ENCODE results near the gene ARHGEF28.

ARHGEF28 gene

GRCh38 chr5:73977146-73977545 is 351.1 kb downstream of the ARHGEF28 start:
- no peak overlapping the region for H3K4me3 ChIP-seq (ENCODE audit: low read depth, low read length)
- DNase-seq (ENCODE audit: low read depth), result no peak
- no peak for TF ChIP-seq CTCF (IDR thresholded peaks at IDR 0.05; ENCODE audit: low read depth, low read length, missing control alignments)

GRCh38 chr5:73979321-73979720 is 353.3 kb downstream of the ARHGEF28 start:
- H3K4me3 ChIP-seq (ENCODE audit: low read depth, low read length), result no peak overlapping the region
- TF ChIP-seq CTCF (IDR thresholded peaks at IDR 0.05; ENCODE audit: low read depth, low read length, missing control alignments), result no peak
- DNase-seq (ENCODE audit: low read depth), result no peak

GRCh38 chr5:73981704-73982103 is 355.7 kb downstream of the ARHGEF28 start:
- TF ChIP-seq CTCF (IDR thresholded peaks at IDR 0.05; ENCODE audit: low read depth, low read length, missing control alignments), result no peak
- H3K4me3 ChIP-seq (ENCODE audit: low read depth, low read length), result no peak overlapping the region
- no peak for DNase-seq (ENCODE audit: low read depth)

GRCh38 chr5:73983644-73984043 is 357.6 kb downstream of the ARHGEF28 start:
- DNase-seq (ENCODE audit: low read depth), result no peak
- TF ChIP-seq CTCF (IDR thresholded peaks at IDR 0.05; ENCODE audit: low read depth, low read length, missing control alignments), result no peak
- H3K4me3 ChIP-seq (ENCODE audit: low read depth, low read length), result no peak overlapping the region

DNA sequence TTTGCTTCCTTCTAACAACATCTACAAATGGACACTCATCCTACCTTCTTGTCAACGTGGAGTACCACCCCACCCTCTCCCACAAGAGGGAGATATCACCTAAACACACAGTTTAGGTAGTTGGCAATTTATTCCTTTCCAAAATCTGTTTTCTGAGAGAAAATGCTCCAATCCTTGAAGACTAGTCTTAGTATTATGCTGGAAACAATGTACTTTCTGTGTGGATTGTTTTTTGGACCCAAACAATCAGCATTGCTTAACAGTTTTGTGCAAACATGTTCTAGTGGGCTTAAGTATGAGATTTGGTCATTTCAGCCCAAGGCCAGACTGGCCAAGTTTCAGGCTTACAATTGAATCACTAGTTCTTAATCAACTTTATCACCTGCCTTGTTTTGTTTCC is 359.1 kb downstream of the ARHGEF28 start:
- H3K4me3 ChIP-seq (ENCODE audit: low read depth, low read length), result no peak overlapping the region
- no peak for DNase-seq (ENCODE audit: low read depth)
- TF ChIP-seq CTCF (IDR thresholded peaks at IDR 0.05; ENCODE audit: low read depth, low read length, missing control alignments), result peak; percentile 15

GRCh38 chr5:73986729-73987128 is 360.7 kb downstream of the ARHGEF28 start:
- TF ChIP-seq CTCF (IDR thresholded peaks at IDR 0.05; ENCODE audit: low read depth, low read length, missing control alignments), result no peak
- no peak for DNase-seq (ENCODE audit: low read depth)
- no peak overlapping the region for H3K4me3 ChIP-seq (ENCODE audit: low read depth, low read length)

DNA sequence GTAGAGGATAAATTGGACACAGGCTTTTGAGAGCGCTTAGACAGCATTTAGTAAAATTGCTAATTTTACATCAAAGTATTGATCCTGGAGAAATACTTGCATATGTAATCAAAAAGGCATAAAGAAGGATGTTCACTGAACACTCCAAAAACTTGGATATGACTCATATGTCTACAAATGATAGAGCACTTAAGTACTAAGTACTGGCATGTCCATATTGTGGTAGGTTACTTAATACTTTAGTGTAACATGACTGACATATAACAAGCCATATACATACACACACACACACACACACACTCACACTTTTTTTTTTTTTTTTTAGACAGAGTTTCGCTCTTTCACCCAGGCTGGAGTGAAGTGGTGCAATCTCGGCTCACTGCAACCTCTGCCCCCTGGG is 361.9 kb downstream of the ARHGEF28 start:
- no peak for DNase-seq (ENCODE audit: low read depth)

More for the DNA sequence above, 361.9 kb downstream of the ARHGEF28 start:
- no peak overlapping the region for H3K4me3 ChIP-seq (ENCODE audit: low read depth, low read length)
- no peak for TF ChIP-seq CTCF (IDR thresholded peaks at IDR 0.05; ENCODE audit: low read depth, low read length, missing control alignments)

Measured in GM12864 (cell line).